Pancreas (tissue), 10 donors: ENCODE data around the gene INPP5A. TPM values are rescaled to one million over a fixed set of nuclear protein-coding genes. Genes with fewer than 3 reads are reported as not detected.

Source experiments
- ATAC-seq, 4 donors: fragments of 200-7000 bp; cut with Tn5 transposase; one replicate each; pipeline versions ENCODE4 v1.8.0 to v1.9.1; 2020; ENCODE audit warnings: mild to moderate bottlenecking in 4 of 4, moderate library complexity in 4 of 4
- DNase-seq, 6 donors: peaks; one replicate each; pipeline ENCODE4 v3.0.0-alpha.2; 2020
- FAIRE-seq: peaks from 2 replicates; lab custom pipeline; 2012; peaks lifted over from hg19 to GRCh38; lab: Jason Lieb, UNC
- H3K27ac ChIP-seq, 4 donors: fragments of 200-600 bp; sonication (generic); 1 replicate in 3 of 4; 2 replicates in 1 of 4; pipeline versions ENCODE4 v1.5.0 to v1.8.0; 2020
- H3K27me3 ChIP-seq, 4 donors: fragments of 200-600 bp; one replicate each; pipeline ENCODE4 v1.8.0; 2021
- H3K36me3 ChIP-seq, 3 donors: fragments of 200-600 bp; sonication (generic) in 1 of 3; one replicate each; pipeline versions ENCODE4 v1.5.0 to v1.8.0; 2020 to 2021
- H3K4me1 ChIP-seq, 3 donors: fragments of 200-600 bp; one replicate each; pipeline ENCODE4 v1.8.0; 2021
- H3K4me3 ChIP-seq, 4 donors: fragments of 200-600 bp; sonication (generic) in 2 of 4; one replicate each; pipeline versions ENCODE4 v1.5.0 to v1.8.0; 2020 to 2021
- H3K9me3 ChIP-seq, 4 donors: fragments of 200-600 bp; one replicate each; pipeline ENCODE4 v1.8.0; 2021
- WGBS, 2 donors: extraction: QIAGEN DNeasy Blood & Tissue Kit; methylation state at CpG; one replicate each; pipeline ENCODE4 v1.1.7; 2013; 5-methylcytosine and 5-hydroxymethylcytosine counted together
- intact Hi-C, 3 donors: fragments of 100-400 bp; cut with DNase I; formaldehyde crosslinking; loops; one replicate each; pipeline versions ENCODE4 v1.11.1 to v1.14.2; 2022
- polyA plus RNA-seq, 2 donors: library from polyadenylated mRNA; stranded (reverse); fragments of 200-250 nt; gene quantifications; one replicate each; pipeline ENCODE4 v1.2.3, GENCODE V29; 2013
- total RNA-seq, 6 donors: library from RNA; stranded (reverse); fragmentation: NEBNext Ultra II Directional in 4 of 6; extraction: Animal tissue kit (Norgen Biotek cat#: 25700) in 4 of 6; gene quantifications; one replicate each; pipeline versions ENCODE4 v1.2.1 to v1.2.4, GENCODE V29; 2021 to 2023
- TF ChIP-seq, protein P1 (sequence below), 4 donors: fragments of 200-600 bp; sonication (generic) in 3 of 4; IDR thresholded peaks; one replicate each; pipeline versions ENCODE4 v1.5.0 to v1.8.0; 2021; ENCODE audit warnings: antibody characterized with exemption in 4 of 4
- donor health status: healthy with polysubstance abuse.
- donor health status: DM: no; HTN: no; CAD: no; lungs with moderate emphysema.
- donor health status: DM: no; HTN: no; CAD: no.
- donor health status: control.
- donor health status: control.
- donor health status: Bipolar disorder and iron deficiency.
- donor health status: DM: yes; HTN: yes; CAD: no.
- donor health status: DM: no; HTN: no; CAD: no.
- donor health status: DM: no; HTN: no; CAD: no.
- donor health status: DM: yes; HTN: yes; CAD: no.

Gene INPP5A
- total and polyA plus RNA-seq, 8 donors = 5.9 to 15.6 (median 11.3) TPM

DNA sequence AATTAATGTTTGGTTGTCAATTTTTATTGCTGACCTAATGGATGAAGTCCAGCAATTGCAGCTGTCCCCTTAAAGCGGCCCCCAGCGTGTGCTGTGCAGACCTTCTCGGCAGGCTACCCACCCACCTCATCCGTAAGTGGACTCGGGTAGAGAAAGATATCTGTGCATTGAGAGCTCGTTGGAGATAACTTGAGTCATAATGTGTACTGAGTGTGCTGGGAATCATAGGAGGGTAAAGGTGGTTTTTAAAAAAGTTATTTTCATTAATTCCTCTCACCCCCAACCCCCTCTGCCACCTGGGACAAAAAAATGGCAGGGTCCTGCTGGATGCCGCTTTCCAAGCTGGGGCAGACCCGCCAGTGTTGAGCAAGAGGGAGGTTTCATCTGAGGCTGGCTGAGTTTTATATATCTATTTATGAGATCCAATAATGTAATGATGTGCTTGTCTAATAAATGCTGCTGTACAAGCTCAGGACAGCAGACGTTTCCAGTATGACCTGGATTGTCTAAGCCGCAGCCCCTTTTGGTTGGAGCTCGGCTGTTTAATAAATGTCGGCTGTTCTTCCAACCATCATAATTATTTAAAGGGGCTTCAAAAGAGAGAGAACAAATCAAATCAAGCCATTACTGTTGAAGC lies 129.2 kb downstream of the INPP5A start:
- no peaks in the 10 kb centered on the region for H3K27me3 ChIP-seq
- FAIRE-seq (no peak), ATAC-seq (no peak), DNase-seq (no peak)
- no peak overlapping the region for H3K27ac ChIP-seq
- no peaks in the 10 kb centered on the region for H3K4me1 ChIP-seq
- intact Hi-C loops = no loop called here
- H3K36me3 ChIP-seq = no peaks in the 10 kb centered on the region
- 85 to 92% methylated on average over 12 of the region's 12 CpGs for WGBS, 2 donors
- H3K9me3 ChIP-seq = no peaks in the 10 kb centered on the region
- H3K4me3 ChIP-seq = no peak overlapping the region
- TF ChIP-seq, protein P1, sequence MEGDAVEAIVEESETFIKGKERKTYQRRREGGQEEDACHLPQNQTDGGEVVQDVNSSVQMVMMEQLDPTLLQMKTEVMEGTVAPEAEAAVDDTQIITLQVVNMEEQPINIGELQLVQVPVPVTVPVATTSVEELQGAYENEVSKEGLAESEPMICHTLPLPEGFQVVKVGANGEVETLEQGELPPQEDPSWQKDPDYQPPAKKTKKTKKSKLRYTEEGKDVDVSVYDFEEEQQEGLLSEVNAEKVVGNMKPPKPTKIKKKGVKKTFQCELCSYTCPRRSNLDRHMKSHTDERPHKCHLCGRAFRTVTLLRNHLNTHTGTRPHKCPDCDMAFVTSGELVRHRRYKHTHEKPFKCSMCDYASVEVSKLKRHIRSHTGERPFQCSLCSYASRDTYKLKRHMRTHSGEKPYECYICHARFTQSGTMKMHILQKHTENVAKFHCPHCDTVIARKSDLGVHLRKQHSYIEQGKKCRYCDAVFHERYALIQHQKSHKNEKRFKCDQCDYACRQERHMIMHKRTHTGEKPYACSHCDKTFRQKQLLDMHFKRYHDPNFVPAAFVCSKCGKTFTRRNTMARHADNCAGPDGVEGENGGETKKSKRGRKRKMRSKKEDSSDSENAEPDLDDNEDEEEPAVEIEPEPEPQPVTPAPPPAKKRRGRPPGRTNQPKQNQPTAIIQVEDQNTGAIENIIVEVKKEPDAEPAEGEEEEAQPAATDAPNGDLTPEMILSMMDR (IDR thresholded peaks at IDR 0.05) = no peak

DNA sequence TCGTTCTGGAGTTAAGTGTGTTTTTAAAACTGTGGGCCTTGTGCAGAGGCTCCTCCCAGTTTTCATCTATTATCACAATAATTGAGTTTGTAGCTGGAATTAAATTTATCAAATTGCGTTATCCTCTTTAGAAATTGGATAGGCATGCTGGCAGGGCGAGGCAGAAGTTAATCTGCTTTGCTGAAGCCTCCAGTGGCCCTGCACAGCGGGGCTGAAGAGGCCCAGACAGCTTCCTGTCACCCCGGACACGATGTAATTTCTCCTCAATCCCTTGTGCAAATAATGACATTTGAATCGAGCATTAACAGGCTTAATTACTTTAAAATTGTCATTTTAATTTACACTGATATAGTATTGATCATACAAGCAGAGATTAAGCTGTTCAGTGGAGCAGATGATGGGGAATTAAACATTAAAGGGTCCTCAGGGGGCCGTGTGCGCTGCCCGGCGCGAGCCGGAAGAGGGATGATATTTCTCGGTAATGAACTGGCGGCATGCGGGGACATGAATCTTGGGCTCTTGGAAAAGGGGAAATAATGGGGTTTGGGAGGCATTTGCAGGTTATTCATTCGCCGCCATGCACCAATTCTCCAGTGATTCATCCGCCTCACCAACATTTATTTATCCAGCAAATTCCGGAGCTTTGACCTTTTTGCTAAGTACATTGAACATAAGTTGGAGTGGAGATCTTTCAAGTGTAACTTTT lies 129.9 kb downstream of the INPP5A start:
- no peak for ATAC-seq
- intact Hi-C loops = no loop called here
- 89% methylated on average over 20 of the region's 20 CpGs for WGBS, 2 donors
- Histone ChIP-seq H3K4me1 (no peaks in the 10 kb centered on the region), H3K27me3 (no peaks in the 10 kb centered on the region), H3K27ac (no peak overlapping the region), H3K4me3 (no peak overlapping the region), H3K9me3 (no peaks in the 10 kb centered on the region), H3K36me3 (no peaks in the 10 kb centered on the region)
- no peak for FAIRE-seq
- no peak for DNase-seq
- TF ChIP-seq, protein P1 (IDR thresholded peaks at IDR 0.05) = no peak

DNA sequence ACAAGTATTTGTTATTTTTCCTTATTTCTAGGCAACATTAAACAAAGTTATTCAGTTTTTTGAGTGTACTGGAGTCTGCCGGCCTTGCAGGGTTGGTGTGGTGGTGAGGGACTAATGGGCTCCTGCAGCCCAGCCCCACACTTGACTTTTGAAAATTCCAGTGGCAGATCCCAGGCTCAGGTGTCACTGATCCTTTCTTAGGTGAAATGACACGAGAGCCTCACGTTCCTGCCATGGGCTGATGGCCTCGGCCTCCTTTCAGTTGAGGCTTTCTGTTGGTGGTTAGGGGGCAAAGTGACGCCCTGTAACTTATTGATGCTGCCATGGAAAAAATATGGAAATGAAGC lies 130.4 kb downstream of the INPP5A start:
- H3K27me3 ChIP-seq = no peaks in the 10 kb centered on the region
- H3K4me3 ChIP-seq = no peak overlapping the region
- FAIRE-seq (no peak), DNase-seq (no peak), ATAC-seq (no peak)
- H3K27ac ChIP-seq = no peak overlapping the region
- intact Hi-C loops = no loop called here
- 96 to 97% methylated on average over 5 of the region's 5 CpGs for WGBS, 2 donors
- no peaks in the 10 kb centered on the region for H3K36me3 ChIP-seq
- no peaks in the 10 kb centered on the region for H3K4me1 ChIP-seq
- TF ChIP-seq, protein P1 (IDR thresholded peaks at IDR 0.05) = no peak
- H3K9me3 ChIP-seq = no peaks in the 10 kb centered on the region

DNA sequence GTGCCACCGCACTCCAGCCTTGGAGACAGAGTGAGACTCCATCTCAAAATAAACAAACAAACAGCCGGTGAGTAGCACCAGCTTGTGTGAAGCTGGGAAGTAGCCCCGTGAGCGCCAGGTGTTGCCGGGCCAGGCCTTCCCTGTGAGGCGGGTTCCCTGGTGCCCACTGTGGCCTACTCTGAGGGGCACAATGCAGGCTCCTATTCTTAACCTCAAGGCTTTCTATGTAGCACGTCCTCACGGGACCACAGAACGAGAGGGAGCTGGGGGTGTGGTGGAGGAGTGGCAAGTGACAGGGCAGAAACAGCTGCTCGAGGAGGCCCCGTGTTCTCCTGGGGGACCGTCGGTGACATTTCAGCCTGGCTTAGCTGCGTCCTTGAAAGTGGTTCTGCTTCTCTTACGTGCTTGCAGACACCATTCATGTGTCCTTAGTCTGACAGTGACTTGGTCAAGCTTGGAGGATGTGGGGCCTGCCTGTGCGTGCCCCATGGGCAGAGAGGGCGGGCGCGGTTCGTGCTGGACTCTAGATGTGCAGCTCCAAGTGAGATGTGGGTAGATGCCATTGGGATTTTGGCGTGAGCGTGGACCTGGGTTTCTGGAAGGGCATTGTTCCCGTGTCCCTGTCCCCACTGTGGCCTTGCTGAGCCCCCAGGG lies 131.7 kb downstream of the INPP5A start:
- intact Hi-C loops = no loop called here
- FAIRE-seq (no peak), DNase-seq (peak in 1 of 6 donors; percentile 51), ATAC-seq (no peak)
- Histone ChIP-seq H3K27me3 (no peaks in the 10 kb centered on the region), H3K9me3 (no peaks in the 10 kb centered on the region), H3K27ac (no peak overlapping the region), H3K36me3 (no peaks in the 10 kb centered on the region), H3K4me1 (no peaks in the 10 kb centered on the region), H3K4me3 (no peak overlapping the region)
- TF ChIP-seq, protein P1 (IDR thresholded peaks at IDR 0.05) = no peak
- 92% methylated on average over 23 of the region's 23 CpGs for WGBS, 2 donors
